Uterus (tissue), 2 donors: ENCODE results near the gene SLC25A26.

Experiments used
- POLR2A ChIP-seq, 2 donors: fragments of 450-650 bp; IDR thresholded peaks; one replicate each; pipeline ENCODE4 v1.6.1; 2016; ENCODE audit warnings: antibody characterized with exemption in 2 of 2, mild to moderate bottlenecking in 1 of 2, moderate library complexity in 1 of 2
- TF ChIP-seq, protein P1 (sequence below), 4 experiments: fragments of 200-600 bp in 2 of 4; fragments of 450-650 bp in 2 of 4; sonication (generic) in 2 of 4; IDR thresholded peaks; one replicate each; pipeline ENCODE4 v1.5.1; 2016 to 2019; ENCODE audit warnings: antibody characterized with exemption in 4 of 4, mild to moderate bottlenecking in 2 of 4, moderate library complexity in 1 of 4

DNA sequence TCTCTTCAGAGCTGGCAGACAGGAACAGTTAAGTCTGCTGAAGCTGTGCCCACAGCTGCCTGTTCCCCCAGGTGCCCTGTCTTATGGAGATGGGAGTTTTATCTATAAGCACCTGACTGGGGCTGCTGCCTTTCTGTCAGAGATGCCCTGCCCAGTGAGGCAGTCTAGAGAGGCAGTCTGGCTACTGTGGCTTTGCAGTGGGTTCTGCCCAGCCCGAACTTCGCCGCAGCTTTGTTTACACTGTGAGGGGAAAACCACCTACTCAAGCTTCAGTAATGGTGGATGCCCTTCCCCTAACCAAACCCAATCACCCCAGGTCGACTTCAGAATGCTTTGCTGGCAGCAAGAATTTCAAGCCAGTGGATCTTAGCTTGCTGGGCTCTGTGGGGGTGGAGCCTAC lies 91.2 kb downstream of the SLC25A26 start:
- TF ChIP-seq, protein P1, sequence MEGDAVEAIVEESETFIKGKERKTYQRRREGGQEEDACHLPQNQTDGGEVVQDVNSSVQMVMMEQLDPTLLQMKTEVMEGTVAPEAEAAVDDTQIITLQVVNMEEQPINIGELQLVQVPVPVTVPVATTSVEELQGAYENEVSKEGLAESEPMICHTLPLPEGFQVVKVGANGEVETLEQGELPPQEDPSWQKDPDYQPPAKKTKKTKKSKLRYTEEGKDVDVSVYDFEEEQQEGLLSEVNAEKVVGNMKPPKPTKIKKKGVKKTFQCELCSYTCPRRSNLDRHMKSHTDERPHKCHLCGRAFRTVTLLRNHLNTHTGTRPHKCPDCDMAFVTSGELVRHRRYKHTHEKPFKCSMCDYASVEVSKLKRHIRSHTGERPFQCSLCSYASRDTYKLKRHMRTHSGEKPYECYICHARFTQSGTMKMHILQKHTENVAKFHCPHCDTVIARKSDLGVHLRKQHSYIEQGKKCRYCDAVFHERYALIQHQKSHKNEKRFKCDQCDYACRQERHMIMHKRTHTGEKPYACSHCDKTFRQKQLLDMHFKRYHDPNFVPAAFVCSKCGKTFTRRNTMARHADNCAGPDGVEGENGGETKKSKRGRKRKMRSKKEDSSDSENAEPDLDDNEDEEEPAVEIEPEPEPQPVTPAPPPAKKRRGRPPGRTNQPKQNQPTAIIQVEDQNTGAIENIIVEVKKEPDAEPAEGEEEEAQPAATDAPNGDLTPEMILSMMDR (IDR thresholded peaks at IDR 0.05), result no peak
- no peak for TF ChIP-seq POLR2A (IDR thresholded peaks at IDR 0.05)
